BLaER1 treated with 17β-estradiol and CSF1 and Interleukin-3, amounts not matched to agents 10 nM and 100 nM (cell line): ENCODE measurements around the gene MRC2.
A peak's percentile ranks its signal among the peaks of the same experiment; 100 is the strongest.

Source experiments
- H3K27ac ChIP-seq, 11 experiments: shearing (Covaris generic); formaldehyde crosslinking; 2 replicates each; pipeline ENCODE4 v1.8.1; 2022
- H3K27me3 ChIP-seq, 11 experiments: shearing (Covaris generic); formaldehyde crosslinking; 2 replicates each; pipeline ENCODE4 v1.8.1; 2022
- H3K36me3 ChIP-seq, 11 experiments: shearing (Covaris generic); formaldehyde crosslinking; 2 replicates each; pipeline ENCODE4 v1.8.1; 2022
- H3K4me1 ChIP-seq, 10 experiments: shearing (Covaris generic); formaldehyde crosslinking; 2 replicates each; pipeline ENCODE4 v1.8.1; 2022
- H3K4me2 ChIP-seq, 11 experiments: shearing (Covaris generic); formaldehyde crosslinking; 2 replicates each; pipeline ENCODE4 v1.8.1; 2022
- H3K4me3 ChIP-seq, 10 experiments: shearing (Covaris generic); formaldehyde crosslinking; 2 replicates each; pipeline ENCODE4 v1.8.1; 2022
- H3K9ac ChIP-seq, 11 experiments: shearing (Covaris generic); formaldehyde crosslinking; 2 replicates each; pipeline ENCODE4 v1.8.1; 2022
- H3K9me3 ChIP-seq, 11 experiments: shearing (Covaris generic); formaldehyde crosslinking; replicated peaks in 1 of 11; 2 replicates each; pipeline ENCODE4 v1.8.1; 2022
- H4K20me1 ChIP-seq, 11 experiments: shearing (Covaris generic); formaldehyde crosslinking; 2 replicates each; pipeline ENCODE4 v1.8.1; 2022
- Cebpa-rat ChIP-seq, 11 experiments: shearing (Covaris generic); IDR thresholded peaks; 2 replicates each; pipeline ENCODE4 v1.8.1; 2022

MRC2 gene

DNA sequence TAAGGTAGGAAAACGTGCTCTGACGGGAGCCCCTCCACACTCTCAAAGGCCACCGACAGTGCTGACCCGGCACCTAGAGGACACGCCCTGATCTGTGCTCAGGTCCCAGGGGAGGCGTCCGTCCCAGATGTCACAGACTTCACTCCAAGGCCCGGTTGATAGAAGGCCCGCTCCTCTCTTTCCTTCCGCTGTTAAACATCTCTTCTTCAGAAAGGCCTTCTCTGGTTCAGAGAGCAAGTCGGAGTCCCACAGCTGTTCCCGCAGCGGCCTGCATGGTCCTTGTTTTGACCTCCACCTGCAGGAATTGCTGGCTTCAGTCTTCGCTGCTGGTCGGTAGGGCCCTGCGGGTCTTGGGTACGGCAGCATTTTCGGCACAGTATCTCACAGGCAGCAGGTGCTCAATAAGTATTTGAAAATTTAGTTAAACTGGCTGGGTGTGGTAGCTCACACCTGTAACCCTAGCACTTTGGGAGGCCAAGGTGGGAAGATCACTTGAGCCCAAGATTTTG is 88.5 kb downstream of the MRC2 start:
- peaks cover 0 to 9% (median 0%) of the 10 kb centered on the region in 11 experiments; a peak in 1 of 22 replicates for H3K27me3 ChIP-seq
- H3K9ac ChIP-seq: peak overlapping the region in 2 of 11 experiments; percentile 16 to 34; a peak in 1 of 22 replicates
- H3K4me1 ChIP-seq: peaks cover 12 to 93% (median 87%) of the 10 kb centered on the region in 10 experiments
- H3K4me2 ChIP-seq: peak overlapping the region; percentile 40 to 81 (median 74)
- H3K4me3 ChIP-seq: no peak overlapping the region
- no peak for TF ChIP-seq Cebpa-rat (IDR thresholded peaks at IDR 0.05)
- H3K27ac ChIP-seq: peak overlapping the region in 4 of 11 experiments; percentile 28 to 67 (median 44); a peak in 6 of 22 replicates
- H3K9me3 ChIP-seq: peaks cover 0 to 13% (median 8%) of the 10 kb centered on the region in 11 experiments; a peak in 12 of 22 replicates
- H4K20me1 ChIP-seq: 0 out of 22 replicates have a peak, but pooled peaks cover 0 to 5% (median 0%) of the 10 kb centered on the region in 11 experiments
- H3K36me3 ChIP-seq: no peaks in the 10 kb centered on the region

DNA sequence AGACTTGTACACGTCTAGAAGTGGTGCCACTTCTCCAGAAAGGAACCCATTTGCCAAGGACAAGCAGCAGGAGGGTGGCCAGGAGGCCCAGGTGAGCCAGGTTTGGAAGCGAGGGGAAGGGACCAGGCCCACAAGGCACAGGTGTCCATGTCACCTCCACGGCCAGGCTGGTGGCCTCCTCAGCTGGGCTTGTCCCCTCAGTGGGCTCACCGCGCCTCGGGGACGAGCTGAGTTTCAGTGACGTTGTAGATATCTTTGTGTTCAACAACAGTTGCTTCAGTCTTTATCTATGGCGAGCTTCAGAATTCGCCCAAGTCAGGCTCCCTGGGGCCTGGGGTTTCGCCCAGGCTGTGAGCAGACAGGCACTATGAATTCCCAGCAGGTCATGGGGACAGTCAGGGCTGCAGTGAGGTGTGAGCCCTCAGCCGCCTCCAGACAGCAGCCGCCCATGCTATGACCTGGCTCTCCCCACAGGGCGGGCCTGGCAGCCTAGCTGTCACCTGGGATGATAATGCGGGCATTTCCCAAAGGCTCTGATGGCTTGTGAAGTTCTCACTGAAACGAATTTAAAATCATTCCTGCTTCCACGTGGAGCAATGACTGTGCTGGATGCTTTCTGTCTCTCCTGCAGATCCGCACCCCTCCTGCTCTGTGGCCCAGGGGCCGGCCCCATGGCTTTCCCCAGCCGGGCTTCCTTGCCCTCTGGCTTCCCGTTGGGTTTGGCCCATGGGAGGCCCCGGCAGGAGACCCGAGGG is 89.5 kb downstream of the MRC2 start:
- no peaks in the 10 kb centered on the region for H4K20me1 ChIP-seq

DNA sequence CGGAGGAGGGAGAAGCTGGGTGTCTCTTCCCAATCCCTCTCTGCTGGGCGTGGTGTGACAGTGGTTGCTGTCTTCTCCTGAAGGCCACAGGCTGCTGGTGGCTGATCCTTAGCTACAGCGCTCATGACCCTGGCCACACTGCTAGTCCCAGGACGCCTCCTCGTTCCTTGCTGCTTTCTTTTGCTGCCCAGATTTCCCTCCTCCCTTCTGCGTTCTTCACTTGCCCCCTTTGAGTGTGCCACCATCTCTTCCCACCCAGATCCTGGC is 90.1 kb downstream of the MRC2 start:
- peaks cover 0 to 9% (median 0%) of the 10 kb centered on the region in 11 experiments; a peak in 1 of 22 replicates for H3K27me3 ChIP-seq
- peak overlapping the region in 4 of 11 experiments; percentile 31 to 67 (median 39); a peak in 5 of 22 replicates for H3K27ac ChIP-seq
- H3K4me2 ChIP-seq: peak overlapping the region in 9 of 11 experiments; percentile 61 to 81 (median 76); a peak in 17 of 22 replicates
- H3K4me1 ChIP-seq: peaks cover 12 to 80% (median 72%) of the 10 kb centered on the region in 10 experiments
- no peaks in the 10 kb centered on the region for H3K36me3 ChIP-seq
- no peak overlapping the region for H3K4me3 ChIP-seq
- no peak for TF ChIP-seq Cebpa-rat (IDR thresholded peaks at IDR 0.05)
- peaks cover 0 to 13% (median 8%) of the 10 kb centered on the region in 11 experiments; a peak in 12 of 22 replicates for H3K9me3 ChIP-seq
- H3K9ac ChIP-seq: 0 out of 22 replicates have a peak overlapping the region, but pooled peaks of 1 of the 11 experiments have one; percentile 15
- no peaks in the 10 kb centered on the region for H4K20me1 ChIP-seq

More for the DNA sequence above, 89.5 kb downstream of the MRC2 start:
- no peaks in the 10 kb centered on the region for H3K36me3 ChIP-seq
- H3K4me3 ChIP-seq: no peak overlapping the region
- peaks cover 0 to 13% (median 8%) of the 10 kb centered on the region in 11 experiments; a peak in 12 of 22 replicates for H3K9me3 ChIP-seq
- peak overlapping the region in 3 of 11 experiments; percentile 19 to 34 (median 33); a peak in 2 of 22 replicates for H3K9ac ChIP-seq
- peaks cover 12 to 86% (median 77%) of the 10 kb centered on the region in 10 experiments for H3K4me1 ChIP-seq
- H3K27ac ChIP-seq: peak overlapping the region in 6 of 11 experiments; percentile 25 to 67 (median 39); a peak in 8 of 22 replicates
- no peak for TF ChIP-seq Cebpa-rat (IDR thresholded peaks at IDR 0.05)
- peak overlapping the region in 10 of 11 experiments; percentile 10 to 81 (median 75); a peak in 18 of 22 replicates for H3K4me2 ChIP-seq
- H3K27me3 ChIP-seq: peaks cover 0 to 9% (median 0%) of the 10 kb centered on the region in 11 experiments; a peak in 1 of 22 replicates

DNA sequence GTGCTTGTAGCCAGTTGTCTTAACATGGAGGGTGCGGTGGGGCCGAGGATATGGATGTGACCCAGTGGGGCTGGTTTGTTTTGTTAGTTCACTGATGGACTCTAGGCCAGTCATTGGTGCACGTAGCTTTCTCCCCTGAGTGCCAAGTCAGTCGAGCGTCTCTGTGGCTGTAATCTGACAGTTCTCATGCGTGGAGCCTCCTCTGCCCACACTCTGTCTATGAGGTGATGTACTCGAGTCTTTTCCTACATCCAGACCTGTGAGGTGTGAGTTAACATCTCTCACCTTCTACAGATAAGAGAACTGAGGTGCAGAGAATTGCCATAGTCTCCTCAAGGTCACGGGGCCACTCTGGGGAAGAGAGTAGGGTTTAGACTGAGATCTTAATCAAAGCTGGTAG is 90.4 kb downstream of the MRC2 start:
- TF ChIP-seq Cebpa-rat (IDR thresholded peaks at IDR 0.05): no peak
- peaks cover 0 to 9% (median 0%) of the 10 kb centered on the region in 11 experiments; a peak in 1 of 22 replicates for H3K27me3 ChIP-seq
- H3K27ac ChIP-seq: peak overlapping the region in 1 of 11 experiments; percentile 67; a peak in 1 of 22 replicates
- no peak overlapping the region for H3K9ac ChIP-seq
- peaks cover 0 to 13% (median 8%) of the 10 kb centered on the region in 11 experiments; a peak in 12 of 22 replicates for H3K9me3 ChIP-seq
- no peak overlapping the region for H3K4me3 ChIP-seq
- H3K4me1 ChIP-seq: peaks cover 12 to 77% (median 69%) of the 10 kb centered on the region in 10 experiments
- H4K20me1 ChIP-seq: no peaks in the 10 kb centered on the region
- no peaks in the 10 kb centered on the region for H3K36me3 ChIP-seq
- H3K4me2 ChIP-seq: peak overlapping the region in 9 of 11 experiments; percentile 61 to 81 (median 76); a peak in 17 of 22 replicates

DNA sequence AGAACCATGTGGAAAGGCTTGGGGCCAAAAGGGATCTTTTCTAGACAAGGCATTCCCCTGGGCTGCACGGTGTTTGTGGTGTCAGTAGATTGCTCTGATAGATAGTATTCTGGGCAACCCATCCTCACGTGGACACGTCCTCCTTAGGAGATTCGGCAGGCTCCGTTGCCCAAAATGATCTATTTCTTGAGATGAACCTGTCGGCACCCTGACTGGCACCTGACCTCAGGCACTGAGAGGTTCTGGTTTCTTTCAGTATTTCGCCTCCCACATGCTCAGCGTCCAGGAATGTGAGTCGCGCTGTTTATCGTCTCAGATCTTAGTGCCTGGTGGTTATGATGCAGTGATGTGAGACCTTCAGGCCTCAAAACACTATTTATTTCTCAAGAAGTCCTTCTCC is 91.0 kb downstream of the MRC2 start:
- Histone ChIP-seq H4K20me1 (no peaks in the 10 kb centered on the region), H3K9ac (no peak overlapping the region), H3K4me3 (no peak overlapping the region), H3K27me3 (peaks cover 0 to 9% (median 0%) of the 10 kb centered on the region in 11 experiments; a peak in 1 of 22 replicates), H3K27ac (no peak overlapping the region), H3K4me2 (peak overlapping the region in 9 of 11 experiments; percentile 61 to 81 (median 76); a peak in 17 of 22 replicates), H3K4me1 (peaks cover 12 to 72% (median 63%) of the 10 kb centered on the region in 10 experiments), H3K36me3 (no peaks in the 10 kb centered on the region), H3K9me3 (peaks cover 0 to 13% (median 8%) of the 10 kb centered on the region in 11 experiments; a peak in 12 of 22 replicates)
- TF ChIP-seq Cebpa-rat (IDR thresholded peaks at IDR 0.05): no peak

DNA sequence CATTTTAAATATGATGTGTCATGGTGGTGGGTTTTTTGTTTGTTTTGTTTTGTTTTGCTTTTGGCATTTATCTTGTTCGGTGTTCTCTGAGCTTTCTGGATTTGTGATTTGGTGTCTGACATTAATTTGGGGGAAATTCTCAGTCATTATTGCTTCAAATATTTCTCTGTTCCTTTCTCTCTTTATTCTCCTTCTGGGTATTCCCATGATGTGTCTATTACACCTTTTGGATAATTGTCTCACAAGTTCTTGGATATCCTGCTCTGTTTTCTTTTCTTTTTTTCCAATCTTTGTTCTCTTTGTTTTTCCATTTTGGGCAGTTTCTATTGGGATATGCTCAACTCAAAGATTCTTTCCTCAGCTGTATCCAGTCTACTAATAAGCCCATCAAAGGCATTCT is 92.1 kb downstream of the MRC2 start:
- no peak overlapping the region for H3K27ac ChIP-seq
- peak overlapping the region in 5 of 11 experiments; percentile 39 to 67 (median 47); a peak in 7 of 22 replicates for H3K4me2 ChIP-seq

DNA sequence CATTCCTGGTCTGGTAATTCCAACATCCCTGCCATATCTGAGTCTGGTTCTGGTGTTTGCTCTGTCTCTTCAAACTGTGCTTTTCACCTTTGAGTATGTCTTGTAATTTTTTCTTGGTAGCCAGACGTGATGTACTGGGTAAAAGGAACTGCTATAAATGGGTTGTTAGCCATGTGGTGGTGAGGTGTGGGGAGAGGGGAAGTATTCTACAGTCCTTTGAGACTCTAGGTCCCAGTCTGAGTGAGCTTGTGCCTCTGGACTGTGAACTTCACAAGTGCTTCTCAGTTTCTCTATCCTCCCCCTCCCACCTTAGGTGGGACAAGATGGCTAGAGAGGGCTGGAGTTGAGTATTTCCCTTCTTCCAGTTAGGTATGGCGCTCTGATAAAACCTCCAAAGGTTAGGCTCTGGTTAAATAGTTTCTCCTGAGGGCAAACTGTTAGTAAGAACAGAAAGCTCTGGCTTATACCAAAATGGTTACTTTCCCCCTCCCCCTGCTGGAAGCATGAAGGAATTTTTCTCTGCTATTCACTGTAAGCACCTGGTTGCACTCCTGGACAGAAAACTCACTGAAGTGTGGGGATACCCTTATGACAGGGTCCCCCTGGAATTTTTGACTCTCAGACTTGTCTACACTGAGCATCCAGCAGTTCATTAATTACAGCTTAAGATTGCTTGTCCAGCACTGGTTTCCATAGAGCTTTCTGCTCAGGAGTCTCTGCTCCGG is 92.8 kb downstream of the MRC2 start:
- Histone ChIP-seq H4K20me1 (no peaks in the 10 kb centered on the region), H3K4me1 (peaks cover 24 to 72% (median 60%) of the 10 kb centered on the region in 10 experiments), H3K4me3 (no peak overlapping the region; a peak in 1 of 20 replicates), H3K36me3 (no peaks in the 10 kb centered on the region), H3K9me3 (peaks cover 0 to 13% (median 8%) of the 10 kb centered on the region in 11 experiments; a peak in 12 of 22 replicates), H3K4me2 (peak overlapping the region in 9 of 11 experiments; percentile 8 to 67 (median 41); a peak in 16 of 22 replicates), H3K27ac (no peak overlapping the region), H3K27me3 (peaks cover 0 to 8% (median 0%) of the 10 kb centered on the region in 11 experiments; a peak in 1 of 22 replicates), H3K9ac (no peak overlapping the region)
- no peak for TF ChIP-seq Cebpa-rat (IDR thresholded peaks at IDR 0.05)

More for the DNA sequence above, 92.1 kb downstream of the MRC2 start:
- Histone ChIP-seq H3K36me3 (no peaks in the 10 kb centered on the region), H4K20me1 (no peaks in the 10 kb centered on the region), H3K4me3 (no peak overlapping the region), H3K4me1 (peaks cover 17 to 72% (median 60%) of the 10 kb centered on the region in 10 experiments), H3K9ac (no peak overlapping the region), H3K9me3 (peaks cover 0 to 13% (median 8%) of the 10 kb centered on the region in 11 experiments; a peak in 12 of 22 replicates), H3K27me3 (peaks cover 0 to 9% (median 0%) of the 10 kb centered on the region in 11 experiments; a peak in 1 of 22 replicates)
- TF ChIP-seq Cebpa-rat (IDR thresholded peaks at IDR 0.05): no peak

DNA sequence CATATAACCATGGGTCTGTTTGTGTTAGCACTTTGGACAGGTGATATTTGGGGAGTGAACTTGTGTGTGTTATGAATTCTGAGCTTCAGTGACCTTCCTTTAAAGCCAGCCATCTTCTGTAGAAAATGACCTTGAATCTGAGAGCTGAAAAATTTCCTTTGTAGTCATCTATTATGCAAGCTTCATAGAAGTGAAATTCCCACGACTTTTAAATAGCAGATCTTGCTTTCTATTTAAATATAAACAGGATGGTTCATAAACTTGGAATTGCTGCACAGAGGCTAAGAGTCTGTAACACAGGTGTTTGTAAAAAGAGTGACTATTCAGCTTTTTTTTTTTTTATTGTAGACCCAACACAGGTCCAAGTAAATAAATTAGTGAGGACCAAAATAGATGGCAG is 95.2 kb downstream of the MRC2 start:
- no peak overlapping the region for H3K9ac ChIP-seq
- H3K27me3 ChIP-seq: peaks cover 0 to 5% (median 0%) of the 10 kb centered on the region in 11 experiments; a peak in 1 of 22 replicates
- no peaks in the 10 kb centered on the region for H4K20me1 ChIP-seq
- peaks cover 20 to 61% (median 46%) of the 10 kb centered on the region in 10 experiments for H3K4me1 ChIP-seq
- no peak overlapping the region for H3K4me2 ChIP-seq
- no peak overlapping the region for H3K4me3 ChIP-seq
- H3K9me3 ChIP-seq: peaks cover 0 to 13% (median 8%) of the 10 kb centered on the region in 11 experiments; a peak in 12 of 22 replicates
- no peaks in the 10 kb centered on the region for H3K36me3 ChIP-seq
- H3K27ac ChIP-seq: no peak overlapping the region
- TF ChIP-seq Cebpa-rat (IDR thresholded peaks at IDR 0.05): no peak
